ENCODE data around the gene TNNT3.

Gene TNNT3

GRCh38 chr11:1978720-1979473 lies 59.4 kb downstream of the TNNT3 start:
- Histone ChIP-seq H3K4me1 (ENCODE audit: insufficient read depth, insufficient read length) (no peaks in the 10 kb centered on the region), H3K27me3 (ENCODE audit: insufficient read depth, insufficient read length) (no peaks in the 10 kb centered on the region), H3K9ac (ENCODE audit: insufficient read length, low read depth) (no peak overlapping the region), H3K36me3 (ENCODE audit: insufficient read depth, insufficient read length, low read length) (no peaks in the 10 kb centered on the region), H3K4me3 (ENCODE audit: insufficient read length, low read depth) (no peak overlapping the region), H3K9me3 (ENCODE audit: insufficient read depth, low read length) (no peaks in the 10 kb centered on the region)
- DNase-seq (ENCODE audit: low read depth, low spot score) = no peak
- TF ChIP-seq SUZ12 (IDR thresholded peaks at IDR 0.05; ENCODE audit: extremely low read depth, insufficient read depth, insufficient read length) (no peak), YY1 (IDR thresholded peaks at IDR 0.05; ENCODE audit: insufficient read depth, insufficient read length) (no peak), ZNF274 (IDR thresholded peaks at IDR 0.05; ENCODE audit: low read depth, low read length) (no peak)

DNA sequence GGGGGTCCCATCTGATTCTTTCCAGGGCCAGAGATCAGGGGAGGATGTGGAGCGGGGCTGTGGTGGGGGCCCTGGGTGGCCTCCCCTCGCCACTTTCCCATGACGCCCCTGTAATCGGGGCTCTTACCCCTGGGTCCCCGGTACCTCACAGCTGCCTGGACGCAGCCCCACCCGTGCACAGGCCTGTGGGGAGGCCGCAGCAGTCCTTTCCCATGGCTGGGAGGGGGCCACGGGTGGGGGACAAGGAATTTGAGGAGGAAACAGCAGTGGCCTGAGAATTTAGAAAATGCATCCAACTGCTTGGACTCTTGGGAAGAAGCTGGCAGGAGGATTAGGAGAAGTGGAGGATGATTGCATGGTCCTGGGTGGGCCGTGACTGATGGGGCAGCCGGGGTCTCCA lies 60.1 kb downstream of the TNNT3 start:
- Histone ChIP-seq H3K4me1 (ENCODE audit: insufficient read depth, insufficient read length) (no peaks in the 10 kb centered on the region), H3K9ac (ENCODE audit: insufficient read length, low read depth) (no peak overlapping the region), H3K27me3 (ENCODE audit: insufficient read depth, insufficient read length) (no peaks in the 10 kb centered on the region), H3K36me3 (ENCODE audit: insufficient read depth, insufficient read length, low read length) (no peaks in the 10 kb centered on the region), H3K9me3 (ENCODE audit: insufficient read depth, low read length) (no peaks in the 10 kb centered on the region), H3K4me3 (ENCODE audit: insufficient read length, low read depth) (no peak overlapping the region)
- DNase-seq (ENCODE audit: low read depth, low spot score) = no peak
- TF ChIP-seq SUZ12 (IDR thresholded peaks at IDR 0.05; ENCODE audit: extremely low read depth, insufficient read depth, insufficient read length) = no peak
- no peak for TF ChIP-seq ZNF274 (IDR thresholded peaks at IDR 0.05; ENCODE audit: low read depth, low read length)
- TF ChIP-seq YY1 (IDR thresholded peaks at IDR 0.05; ENCODE audit: insufficient read depth, insufficient read length) = no peak

DNA sequence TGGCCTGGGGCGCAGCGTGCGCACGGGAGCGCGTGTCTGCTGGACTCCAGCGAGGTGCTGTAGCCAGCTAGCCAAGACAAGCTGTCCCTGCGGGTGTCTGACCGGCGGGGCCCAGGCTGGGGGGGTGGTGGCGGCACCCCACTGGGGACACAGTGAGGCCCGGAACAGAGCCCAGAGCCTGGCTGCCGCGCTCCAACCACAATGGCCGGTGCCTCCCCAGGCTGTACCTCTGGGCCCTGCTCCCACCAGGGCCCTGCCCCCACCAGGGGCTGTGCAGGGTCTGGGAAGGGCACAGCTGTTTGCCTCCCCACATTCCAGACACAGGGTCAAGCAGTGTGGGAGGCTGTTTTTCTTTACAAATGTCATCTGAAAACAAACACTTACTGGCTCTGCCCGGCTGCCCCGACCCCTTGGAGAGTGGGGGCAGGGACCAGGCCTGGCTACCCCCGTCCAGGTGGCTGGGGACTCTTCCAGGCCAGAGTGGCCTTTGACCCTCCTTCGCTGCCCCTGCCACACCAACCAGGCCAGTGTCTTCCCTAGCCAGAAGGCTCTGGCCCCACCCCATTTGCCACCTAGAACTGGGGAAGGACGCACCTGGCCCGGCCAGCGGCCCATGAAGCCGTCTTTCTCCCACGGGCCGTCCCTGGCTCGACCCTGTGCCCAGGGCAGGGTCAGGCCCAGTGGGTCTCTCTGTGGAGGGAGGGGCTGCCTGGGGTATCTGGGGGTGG lies 63.5 kb downstream of the TNNT3 start:
- Histone ChIP-seq H3K4me1 (ENCODE audit: insufficient read depth, insufficient read length) (no peaks in the 10 kb centered on the region), H3K4me3 (ENCODE audit: insufficient read length, low read depth) (no peak overlapping the region), H3K9ac (ENCODE audit: insufficient read length, low read depth) (no peak overlapping the region), H3K27me3 (ENCODE audit: insufficient read depth, insufficient read length) (no peaks in the 10 kb centered on the region), H3K9me3 (ENCODE audit: insufficient read depth, low read length) (no peaks in the 10 kb centered on the region), H3K36me3 (ENCODE audit: insufficient read depth, insufficient read length, low read length) (no peaks in the 10 kb centered on the region)
- DNase-seq (ENCODE audit: low read depth, low spot score) = no peak
- TF ChIP-seq SUZ12 (IDR thresholded peaks at IDR 0.05; ENCODE audit: extremely low read depth, insufficient read depth, insufficient read length) (no peak), YY1 (IDR thresholded peaks at IDR 0.05; ENCODE audit: insufficient read depth, insufficient read length) (no peak), ZNF274 (IDR thresholded peaks at IDR 0.05; ENCODE audit: low read depth, low read length) (no peak)

GRCh38 chr11:1983601-1983961 lies 64.1 kb downstream of the TNNT3 start:
- Histone ChIP-seq H3K36me3 (ENCODE audit: insufficient read depth, insufficient read length, low read length) (no peaks in the 10 kb centered on the region), H3K4me1 (ENCODE audit: insufficient read depth, insufficient read length) (no peaks in the 10 kb centered on the region), H3K9ac (ENCODE audit: insufficient read length, low read depth) (no peak overlapping the region), H3K9me3 (ENCODE audit: insufficient read depth, low read length) (no peaks in the 10 kb centered on the region), H3K4me3 (ENCODE audit: insufficient read length, low read depth) (no peak overlapping the region), H3K27me3 (ENCODE audit: insufficient read depth, insufficient read length) (no peaks in the 10 kb centered on the region)
- DNase-seq (ENCODE audit: low read depth, low spot score) = no peak
- TF ChIP-seq YY1 (IDR thresholded peaks at IDR 0.05; ENCODE audit: insufficient read depth, insufficient read length) (no peak), ZNF274 (IDR thresholded peaks at IDR 0.05; ENCODE audit: low read depth, low read length) (no peak), SUZ12 (IDR thresholded peaks at IDR 0.05; ENCODE audit: extremely low read depth, insufficient read depth, insufficient read length) (no peak)

DNA sequence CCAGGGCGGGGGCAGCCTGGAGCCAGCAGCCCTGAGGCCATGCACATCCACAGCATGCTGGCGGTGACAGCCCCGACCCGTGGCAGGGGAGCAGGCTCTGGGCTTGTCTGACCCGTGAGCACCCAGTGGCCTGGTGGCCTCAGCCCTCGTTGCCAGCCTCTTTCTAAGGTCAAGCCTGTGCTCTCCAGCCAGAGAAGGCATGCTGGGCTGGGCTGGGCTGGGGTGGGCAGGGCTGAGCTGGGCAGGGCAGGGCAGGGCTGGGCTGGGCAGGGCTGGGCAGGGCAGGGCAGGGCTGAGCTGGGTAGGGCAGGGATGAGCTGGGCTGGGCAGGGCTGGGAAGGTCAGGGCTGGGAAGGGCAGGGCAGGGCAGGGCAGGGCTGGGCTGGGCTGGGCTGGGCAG lies 67.5 kb downstream of the TNNT3 start:
- DNase-seq (ENCODE audit: low read depth, low spot score) = no peak
- TF ChIP-seq ZNF274 (IDR thresholded peaks at IDR 0.05; ENCODE audit: low read depth, low read length) (no peak), YY1 (IDR thresholded peaks at IDR 0.05; ENCODE audit: insufficient read depth, insufficient read length) (no peak), SUZ12 (IDR thresholded peaks at IDR 0.05; ENCODE audit: extremely low read depth, insufficient read depth, insufficient read length) (no peak)
- Histone ChIP-seq H3K9me3 (ENCODE audit: insufficient read depth, low read length) (no peaks in the 10 kb centered on the region), H3K9ac (ENCODE audit: insufficient read length, low read depth) (no peak overlapping the region), H3K4me1 (ENCODE audit: insufficient read depth, insufficient read length) (no peaks in the 10 kb centered on the region), H3K36me3 (ENCODE audit: insufficient read depth, insufficient read length, low read length) (no peaks in the 10 kb centered on the region), H3K4me3 (ENCODE audit: insufficient read length, low read depth) (no peak overlapping the region), H3K27me3 (ENCODE audit: insufficient read depth, insufficient read length) (no peaks in the 10 kb centered on the region)

GRCh38 chr11:1988174-1988573 lies 68.7 kb downstream of the TNNT3 start:
- DNase-seq (ENCODE audit: low read depth, low spot score) = no peak
- Histone ChIP-seq H3K4me3 (ENCODE audit: insufficient read length, low read depth) (no peak overlapping the region), H3K9ac (ENCODE audit: insufficient read length, low read depth) (no peak overlapping the region), H3K9me3 (ENCODE audit: insufficient read depth, low read length) (no peaks in the 10 kb centered on the region), H3K4me1 (ENCODE audit: insufficient read depth, insufficient read length) (no peaks in the 10 kb centered on the region), H3K36me3 (ENCODE audit: insufficient read depth, insufficient read length, low read length) (no peaks in the 10 kb centered on the region), H3K27me3 (ENCODE audit: insufficient read depth, insufficient read length) (no peaks in the 10 kb centered on the region)
- TF ChIP-seq ZNF274 (IDR thresholded peaks at IDR 0.05; ENCODE audit: low read depth, low read length) (no peak), SUZ12 (IDR thresholded peaks at IDR 0.05; ENCODE audit: extremely low read depth, insufficient read depth, insufficient read length) (no peak), YY1 (IDR thresholded peaks at IDR 0.05; ENCODE audit: insufficient read depth, insufficient read length) (no peak)
